CD1c-positive myeloid dendritic cell (primary cell): ENCODE results near the gene TMC6.
A peak's percentile ranks its signal among the peaks of the same experiment; 100 is the strongest.

Source experiments
- DNase-seq: peaks from one replicate; pipeline ENCODE4 v3.0.0-alpha.2; 2016; ENCODE audit errors: extremely low spot score

The TMC6 gene

GRCh38 chr17:78137392-78138203 lies 9.0 kb upstream of the TMC6 start:
- DNase-seq, result peak; percentile 44

- no peak for DNase-seq
Observed at GRCh38 chr17:78135858-78136500, 7.4 kb upstream of the TMC6 start.

- DNase-seq, result no peak
Observed at GRCh38 chr17:78134899-78135385, 6.4 kb upstream of the TMC6 start.

GRCh38 chr17:78133971-78134898 lies 5.7 kb upstream of the TMC6 start:
- DNase-seq, result peak; percentile 64

GRCh38 chr17:78133179-78133951 lies 4.8 kb upstream of the TMC6 start:
- DNase-seq, result no peak

- DNase-seq, result no peak
Observed at GRCh38 chr17:78132767-78133178, 4.2 kb upstream of the TMC6 start.

GRCh38 chr17:78132084-78132676 lies 3.6 kb upstream of the TMC6 start:
- peak; percentile 41 for DNase-seq

GRCh38 chr17:78131172-78132083 lies 2.9 kb upstream of the TMC6 start:
- peak; percentile 66 for DNase-seq

GRCh38 chr17:78130437-78131101 lies 2.0 kb upstream of the TMC6 start, which contains the start of gene TMC8:
Gene TMC8 (plus strand): TSS chr17:78130771. CDS start chr17:78131589, 818 bp downstream.
- peak; percentile 53 for DNase-seq

GRCh38 chr17:78130090-78130436 lies 1.5 kb upstream of the TMC6 start:
- DNase-seq, result no peak

- DNase-seq, result peak; percentile 37
Observed at GRCh38 chr17:78129351-78130089, 965 bp upstream of the TMC6 start.

GRCh38 chr17:78127888-78128550 lies 536 bp downstream of the TMC6 start:
- DNase-seq, result no peak

GRCh38 chr17:78127239-78127887 lies 1.2 kb downstream of the TMC6 start:
- DNase-seq, result peak; percentile 88

GRCh38 chr17:78126895-78127238 lies 1.7 kb downstream of the TMC6 start:
- no peak for DNase-seq

GRCh38 chr17:78125976-78126894 lies 2.3 kb downstream of the TMC6 start:
- DNase-seq, result no peak

- DNase-seq, result peak; percentile 26
Observed at GRCh38 chr17:78125138-78125913, 3.2 kb downstream of the TMC6 start.
